Spleen (tissue), 11 donors: Measurements from ENCODE around the gene DENND4B. TPM values are rescaled to one million over a fixed set of nuclear protein-coding genes. Genes with fewer than 3 reads are reported as not detected.

Experiments used
- DNase-seq: peaks from one replicate; pipeline ENCODE4 v3.0.0-alpha.2; 2020
- H3K27ac ChIP-seq, 8 donors: fragments of 200-600 bp; sonication (generic) in 7 of 8; 1 replicate in 4 of 8; 2 replicates in 4 of 8; pipeline versions ENCODE4 v1.5.0 to v1.8.0; 2016 to 2021; ENCODE audit warnings: inconsistent platforms in 4 of 8, mild to moderate bottlenecking in 4 of 8, moderate library complexity in 1 of 8
- H3K27me3 ChIP-seq, 7 donors: fragments of 200-600 bp; sonication (generic) in 6 of 7; replicated peaks in 1 of 7; 1 replicate in 4 of 7; 2 replicates in 3 of 7; pipeline versions ENCODE4 v1.5.0 to v1.8.0; 2016 to 2021; ENCODE audit warnings: inconsistent platforms in 3 of 7, mild to moderate bottlenecking in 1 of 7
- H3K36me3 ChIP-seq, 6 donors: fragments of 200-600 bp; sonication (generic) in 5 of 6; 1 replicate in 4 of 6; 2 replicates in 2 of 6; pipeline versions ENCODE4 v1.5.0 to v1.8.0; 2016 to 2021; ENCODE audit warnings: inconsistent platforms in 2 of 6
- H3K4me1 ChIP-seq, 6 donors: fragments of 200-600 bp; sonication (generic) in 5 of 6; 1 replicate in 3 of 6; 2 replicates in 3 of 6; pipeline versions ENCODE4 v1.5.0 to v1.8.0; 2016 to 2021; ENCODE audit warnings: inconsistent platforms in 3 of 6
- H3K4me3 ChIP-seq, 8 donors: fragments of 200-600 bp; sonication (generic) in 7 of 8; 1 replicate in 4 of 8; 2 replicates in 4 of 8; pipeline versions ENCODE4 v1.5.0 to v1.8.0; 2016 to 2021; ENCODE audit warnings: inconsistent platforms in 4 of 8, mild to moderate bottlenecking in 4 of 8, moderate library complexity in 2 of 8
- H3K9me3 ChIP-seq, 8 donors: fragments of 200-600 bp; sonication (generic) in 7 of 8; 1 replicate in 4 of 8; 2 replicates in 4 of 8; pipeline versions ENCODE4 v1.5.0 to v1.8.0; 2016 to 2021; ENCODE audit warnings: inconsistent platforms in 4 of 8
- CTCF ChIP-seq, 11 experiments: fragments of 200-600 bp in 7 of 11; fragments of 450-650 bp in 4 of 11; sonication (generic) in 4 of 11; IDR thresholded peaks in 8 of 11; conservative IDR thresholded peaks in 3 of 11; 1 replicate in 7 of 11; 2 replicates in 4 of 11; pipeline versions ENCODE4 v1.4.0 to v1.8.0; 2016 to 2021; ENCODE audit warnings: antibody characterized with exemption in 11 of 11, inconsistent platforms in 4 of 11, mild to moderate bottlenecking in 1 of 11
- POLR2A ChIP-seq, 3 donors: fragments of 450-650 bp; IDR thresholded peaks; one replicate each; pipeline ENCODE4 v1.5.1; 2017; ENCODE audit warnings: antibody characterized with exemption in 3 of 3, mild to moderate bottlenecking in 1 of 3
- POLR2AphosphoS5 ChIP-seq, 3 donors: sonication (generic); formaldehyde crosslinking; IDR thresholded peaks; one replicate each; pipeline ENCODE4 v1.5.1; 2017; ENCODE audit warnings: antibody characterized with exemption in 3 of 3
- WGBS, 5 donors: extraction: QIAGEN DNeasy Blood & Tissue Kit in 3 of 5; methylation state at CpG; one replicate each; pipeline versions ENCODE4 v1.1.5 to v1.1.7; 2013 to 2018; 5-methylcytosine and 5-hydroxymethylcytosine counted together
- intact Hi-C: fragments of 100-400 bp; cut with DNase I; formaldehyde crosslinking; loops from one replicate; pipeline ENCODE4 v1.15.0; 2023; ENCODE audit warnings: low total_unique reads
- polyA plus RNA-seq, 3 donors: library from polyadenylated mRNA; stranded (reverse); fragments of 200-250 nt; gene quantifications; one replicate each; pipeline ENCODE4 v1.2.1, GENCODE V29; 2013
- total RNA-seq, 7 donors: library from RNA; depleted of rRNA in 3 of 7; stranded (reverse); fragments of >200 nt in 3 of 7; fragmentation: NEBNext Ultra II Directional in 4 of 7; extraction: Animal tissue kit (Norgen Biotek cat#: 25700) in 4 of 7; gene quantifications; one replicate each; pipeline versions ENCODE4 v1.1.0 to v1.2.1, GENCODE V29; 2016 to 2021
- donor health status: healthy with polysubstance abuse.
- donor health status: DM: no; HTN: no; CAD: no; lungs with moderate emphysema.
- donor health status: DM: no; HTN: no; CAD: no.
- donor health status: Bipolar disorder and iron deficiency.
- donor health status: healthy.
- donor health status: DM: no; HTN: no; CAD: no.
- donor health status: DM: yes; HTN: yes; CAD: no.

DENND4B gene
- total and polyA plus RNA-seq, 10 donors = 47.7 to 211 (median 153) TPM

- H3K9me3 ChIP-seq = no peaks in the 10 kb centered on the region
- intact Hi-C loops = no loop called here
- peak within 1 kb of the TSS; percentile 88 to 97 (median 94) for H3K27ac ChIP-seq
- H3K4me1 ChIP-seq = peaks cover 36 to 58% (median 51%) of the 10 kb centered on the region in 6 donors
- H3K27me3 ChIP-seq = no peaks in the 10 kb centered on the region
- peak; percentile 99 for DNase-seq
- WGBS, 5 donors = 0 to 1% (median 0%) methylated on average over 48 to 53 of the region's 53 CpGs
- peaks cover 0 to 11% (median 2%) of the 10 kb centered on the region in 6 donors for H3K36me3 ChIP-seq
- TF ChIP-seq POLR2A (IDR thresholded peaks at IDR 0.05) (no peak), CTCF (IDR thresholded peaks at IDR 0.05 in 8 of 11, conservative IDR thresholded peaks at IDR 0.05 in 3 of 11) (peak in 2 of 11 experiments; percentile 3 to 17), POLR2AphosphoS5 (IDR thresholded peaks at IDR 0.05) (peak in 2 of 3 donors; percentile 72 to 83)
- H3K4me3 ChIP-seq = peak within 1 kb of the TSS; percentile 67 to 97 (median 84)
Observed at GRCh38 chr1:153922972-153923925, 23.3 kb downstream of the DENND4B start, which contains the start of gene GATAD2B. GATAD2B (minus strand) TSS chr1:153922972; CDS start chr1:153828347, 94,625 bp downstream.

GRCh38 chr1:153922076-153922971, 24.2 kb downstream of the DENND4B start:
- WGBS, 5 donors = 0 to 1% (median 1%) methylated on average over 53 to 75 of the region's 86 CpGs
- TF ChIP-seq CTCF (IDR thresholded peaks at IDR 0.05 in 8 of 11, conservative IDR thresholded peaks at IDR 0.05 in 3 of 11) (peak in 5 of 11 experiments; percentile 17 to 50 (median 30)), POLR2A (IDR thresholded peaks at IDR 0.05) (no peak), POLR2AphosphoS5 (IDR thresholded peaks at IDR 0.05) (peak in 2 of 3 donors; percentile 71 to 90)
- DNase-seq = no peak

GRCh38 chr1:153921803-153922075, 24.8 kb downstream of the DENND4B start:
- 1 to 7% (median 3%) methylated on average over 9 to 10 of the region's 10 CpGs for WGBS, 5 donors
- intact Hi-C loops = no loop called here

More at GRCh38 chr1:153922076-153922971, 24.2 kb downstream of the DENND4B start:
- intact Hi-C loops = no loop called here
- Histone ChIP-seq H3K36me3 (peaks cover 0 to 20% (median 2%) of the 10 kb centered on the region in 6 donors), H3K4me3 (peak overlapping the region; percentile 67 to 97 (median 84)), H3K27me3 (no peaks in the 10 kb centered on the region), H3K4me1 (peaks cover 36 to 63% (median 53%) of the 10 kb centered on the region in 6 donors), H3K9me3 (no peaks in the 10 kb centered on the region), H3K27ac (peak overlapping the region; percentile 78 to 97 (median 94))

More at GRCh38 chr1:153921803-153922075, 24.8 kb downstream of the DENND4B start:
- no peak for DNase-seq
- TF ChIP-seq POLR2AphosphoS5 (IDR thresholded peaks at IDR 0.05) (no peak), POLR2A (IDR thresholded peaks at IDR 0.05) (no peak), CTCF (IDR thresholded peaks at IDR 0.05 in 8 of 11, conservative IDR thresholded peaks at IDR 0.05 in 3 of 11) (no peak)
- peak overlapping the region; percentile 67 to 97 (median 84) for H3K4me3 ChIP-seq
- H3K4me1 ChIP-seq = peaks cover 36 to 68% (median 57%) of the 10 kb centered on the region in 6 donors
- peak overlapping the region; percentile 78 to 97 (median 94) for H3K27ac ChIP-seq
- no peaks in the 10 kb centered on the region for H3K27me3 ChIP-seq
- peaks cover 0 to 24% (median 2%) of the 10 kb centered on the region in 6 donors for H3K36me3 ChIP-seq
- no peaks in the 10 kb centered on the region for H3K9me3 ChIP-seq
